HG02870 (cell line): ENCODE data around the gene C18orf54.
"Not testable (repeated sequence)": the region's sequence is repeated elsewhere in the genome, so short reads cannot be mapped to it uniquely, and the experiment has no call there.

ENCODE experiments used
- ATAC-seq: cut with Tn5 transposase; IDR thresholded peaks from one replicate; pipeline ENCODE4 v1.9.1; 2021; ENCODE audit warnings: mild to moderate bottlenecking, moderate library complexity; ENCODE audit not compliant: unreplicated experiment

The C18orf54 gene

GRCh38 chr18:54386800-54387495, 29.2 kb downstream of the C18orf54 start:
- ATAC-seq = not testable (repeated sequence)

- ATAC-seq = no peak
Measured at GRCh38 chr18:54387631-54388030, 29.9 kb downstream of the C18orf54 start.

- peak; percentile 90 for ATAC-seq
Measured at GRCh38 chr18:54388203-54389142, 30.8 kb downstream of the C18orf54 start.

- ATAC-seq = peak; percentile 12
Measured at GRCh38 chr18:54389143-54389505, 31.4 kb downstream of the C18orf54 start.

GRCh38 chr18:54390838-54391237, 33.1 kb downstream of the C18orf54 start:
- no peak for ATAC-seq

GRCh38 chr18:54392543-54393023, 34.9 kb downstream of the C18orf54 start:
- peak; percentile 47 for ATAC-seq

- ATAC-seq = no peak
Measured at GRCh38 chr18:54393648-54394294, 36.1 kb downstream of the C18orf54 start.

- no peak for ATAC-seq
Measured at GRCh38 chr18:54396760-54397159, 39.1 kb downstream of the C18orf54 start.

GRCh38 chr18:54405290-54405689, 47.6 kb downstream of the C18orf54 start:
- no peak for ATAC-seq

GRCh38 chr18:54411781-54412180, 54.1 kb downstream of the C18orf54 start:
- ATAC-seq = no peak

GRCh38 chr18:54415086-54415485, 57.4 kb downstream of the C18orf54 start:
- ATAC-seq = no peak

- ATAC-seq = no peak
Measured at GRCh38 chr18:54416436-54416835, 58.7 kb downstream of the C18orf54 start.

- ATAC-seq = no peak
Measured at GRCh38 chr18:54423831-54424230, 66.1 kb downstream of the C18orf54 start.

GRCh38 chr18:54426085-54426665, 68.5 kb downstream of the C18orf54 start:
- no peak for ATAC-seq
